ENCODE measurements around the gene GPR150. TPM values are rescaled to one million over a fixed set of nuclear protein-coding genes. Genes with fewer than 3 reads are reported as not detected.

The GPR150 gene
- total and polyA plus RNA-seq, 4 donors = 0.08 to 0.34 (median 0.27) TPM

DNA sequence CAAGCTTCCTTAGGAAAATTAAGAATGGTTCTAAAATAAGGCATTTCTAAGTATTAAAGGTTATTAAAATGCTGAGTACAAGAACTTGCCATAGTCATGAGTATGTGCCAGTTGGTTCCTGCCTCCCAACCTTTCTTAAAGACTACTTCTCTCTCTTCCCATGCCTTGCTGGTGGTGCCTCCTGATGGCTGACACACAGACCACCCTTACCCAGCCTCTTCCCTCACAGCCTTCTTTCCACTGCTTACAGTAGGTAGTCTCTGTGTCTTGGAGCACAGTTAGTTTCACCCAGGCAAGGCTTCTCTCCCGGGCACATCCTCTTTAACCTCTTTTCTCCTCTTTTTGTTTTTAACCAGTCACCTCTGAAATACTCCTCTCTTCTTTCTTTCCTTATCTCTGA lies 20.6 kb upstream of the GPR150 start:
- TF ChIP-seq, protein P1, sequence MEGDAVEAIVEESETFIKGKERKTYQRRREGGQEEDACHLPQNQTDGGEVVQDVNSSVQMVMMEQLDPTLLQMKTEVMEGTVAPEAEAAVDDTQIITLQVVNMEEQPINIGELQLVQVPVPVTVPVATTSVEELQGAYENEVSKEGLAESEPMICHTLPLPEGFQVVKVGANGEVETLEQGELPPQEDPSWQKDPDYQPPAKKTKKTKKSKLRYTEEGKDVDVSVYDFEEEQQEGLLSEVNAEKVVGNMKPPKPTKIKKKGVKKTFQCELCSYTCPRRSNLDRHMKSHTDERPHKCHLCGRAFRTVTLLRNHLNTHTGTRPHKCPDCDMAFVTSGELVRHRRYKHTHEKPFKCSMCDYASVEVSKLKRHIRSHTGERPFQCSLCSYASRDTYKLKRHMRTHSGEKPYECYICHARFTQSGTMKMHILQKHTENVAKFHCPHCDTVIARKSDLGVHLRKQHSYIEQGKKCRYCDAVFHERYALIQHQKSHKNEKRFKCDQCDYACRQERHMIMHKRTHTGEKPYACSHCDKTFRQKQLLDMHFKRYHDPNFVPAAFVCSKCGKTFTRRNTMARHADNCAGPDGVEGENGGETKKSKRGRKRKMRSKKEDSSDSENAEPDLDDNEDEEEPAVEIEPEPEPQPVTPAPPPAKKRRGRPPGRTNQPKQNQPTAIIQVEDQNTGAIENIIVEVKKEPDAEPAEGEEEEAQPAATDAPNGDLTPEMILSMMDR (IDR thresholded peaks at IDR 0.05; ENCODE audit: control extremely low read depth, extremely low read depth) = no peak
- H3K9ac ChIP-seq (ENCODE audit: insufficient read depth in 1 of 2, low read length in 2 of 2) = no peak overlapping the region
- 90 to 96% methylated on average over 1 of the region's 1 CpG for WGBS, 2 donors
- H3K36me3 ChIP-seq (ENCODE audit: control insufficient read depth in 4 of 4, insufficient read depth in 4 of 4, low read length in 4 of 4) = peaks cover 0 to 9% (median 4%) of the 10 kb centered on the region in 4 donors
- ATAC-seq (ENCODE audit: insufficient read depth, low FRiP score) (no peak), DNase-seq (no peak)
- no peak overlapping the region for H3K4me3 ChIP-seq
- H3K27me3 ChIP-seq (ENCODE audit: control insufficient read depth in 3 of 3, insufficient read depth in 3 of 3, low read length in 2 of 3) = no peaks in the 10 kb centered on the region
- H3K9me3 ChIP-seq (ENCODE audit: control insufficient read depth in 4 of 4, insufficient read depth in 3 of 4, low read length in 3 of 4) = no peaks in the 10 kb centered on the region
- H3K27ac ChIP-seq (ENCODE audit: low read depth in 1 of 2, low read length in 1 of 2) = no peak overlapping the region
- peaks cover 0 to 2% (median 0%) of the 10 kb centered on the region in 5 donors for H3K4me1 ChIP-seq (ENCODE audit: control insufficient read depth in 5 of 5, insufficient read depth in 5 of 5, low read length in 5 of 5)

DNA sequence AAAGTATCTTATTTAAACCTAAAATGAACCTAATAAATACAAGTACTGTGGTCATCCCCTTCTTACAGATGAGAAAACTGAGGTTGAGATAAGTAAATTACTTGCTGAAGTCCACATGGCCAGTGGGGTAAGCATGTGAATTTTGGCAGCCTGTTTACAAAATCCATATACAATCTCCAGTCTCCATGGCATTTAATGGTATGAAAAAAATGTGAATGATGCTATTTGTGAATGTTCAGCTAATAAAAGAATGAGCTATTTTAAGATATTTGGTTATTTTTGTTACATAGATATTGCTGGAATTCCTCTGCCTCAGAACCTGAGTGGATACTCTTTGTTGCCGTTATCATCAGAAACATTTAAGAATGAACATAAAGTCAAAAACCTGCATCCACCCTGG lies 19.3 kb upstream of the GPR150 start:
- WGBS, 2 donors = 90 to 97% methylated on average over 1 of the region's 1 CpG

DNA sequence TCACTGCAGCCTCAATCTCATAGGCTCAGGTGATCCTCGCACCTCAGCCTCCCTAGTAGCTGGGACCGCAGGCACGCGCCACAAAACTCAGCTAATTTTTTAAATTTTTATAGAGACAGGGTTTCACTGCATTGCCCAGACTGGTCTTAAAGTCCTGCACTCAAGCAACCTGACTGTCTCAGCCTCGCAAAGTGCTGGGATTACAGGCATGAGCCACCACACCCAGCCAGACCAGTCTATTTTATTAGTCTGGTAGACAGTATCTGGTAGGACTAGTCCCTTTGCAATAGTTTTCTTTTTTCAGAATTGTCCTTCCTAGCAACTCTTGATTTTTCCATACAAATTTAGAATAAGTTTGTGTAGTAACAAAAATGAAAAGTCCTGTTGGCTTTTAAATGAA lies 14.1 kb upstream of the GPR150 start:
- Histone ChIP-seq H3K36me3 (ENCODE audit: control insufficient read depth in 4 of 4, insufficient read depth in 4 of 4, low read length in 4 of 4) (peaks cover 0 to 7% (median 4%) of the 10 kb centered on the region in 4 donors), H3K9me3 (ENCODE audit: control insufficient read depth in 4 of 4, insufficient read depth in 3 of 4, low read length in 3 of 4) (no peaks in the 10 kb centered on the region), H3K27me3 (ENCODE audit: control insufficient read depth in 3 of 3, insufficient read depth in 3 of 3, low read length in 2 of 3) (no peaks in the 10 kb centered on the region), H3K27ac (ENCODE audit: low read depth in 1 of 2, low read length in 1 of 2) (no peak overlapping the region), H3K9ac (ENCODE audit: insufficient read depth in 1 of 2, low read length in 2 of 2) (no peak overlapping the region), H3K4me1 (ENCODE audit: control insufficient read depth in 5 of 5, insufficient read depth in 5 of 5, low read length in 5 of 5) (peaks cover 0 to 2% (median 0%) of the 10 kb centered on the region in 5 donors), H3K4me3 (no peak overlapping the region)
- WGBS, 2 donors = 98% methylated on average over 5 of the region's 5 CpGs
- no peak for ATAC-seq (ENCODE audit: insufficient read depth, low FRiP score)
- TF ChIP-seq, protein P1 (IDR thresholded peaks at IDR 0.05; ENCODE audit: control extremely low read depth, extremely low read depth) = no peak
- DNase-seq = no peak

More for the DNA sequence above, 19.3 kb upstream of the GPR150 start:
- H3K36me3 ChIP-seq (ENCODE audit: control insufficient read depth in 4 of 4, insufficient read depth in 4 of 4, low read length in 4 of 4) = peaks cover 0 to 9% (median 4%) of the 10 kb centered on the region in 4 donors
- TF ChIP-seq, protein P1 (IDR thresholded peaks at IDR 0.05; ENCODE audit: control extremely low read depth, extremely low read depth) = no peak
- no peak overlapping the region for H3K4me3 ChIP-seq
- no peak overlapping the region for H3K9ac ChIP-seq (ENCODE audit: insufficient read depth in 1 of 2, low read length in 2 of 2)
- no peaks in the 10 kb centered on the region for H3K27me3 ChIP-seq (ENCODE audit: control insufficient read depth in 3 of 3, insufficient read depth in 3 of 3, low read length in 2 of 3)
- H3K4me1 ChIP-seq (ENCODE audit: control insufficient read depth in 5 of 5, insufficient read depth in 5 of 5, low read length in 5 of 5) = peaks cover 0 to 2% (median 0%) of the 10 kb centered on the region in 5 donors
- no peak for DNase-seq
- H3K9me3 ChIP-seq (ENCODE audit: control insufficient read depth in 4 of 4, insufficient read depth in 3 of 4, low read length in 3 of 4) = no peaks in the 10 kb centered on the region
- no peak for ATAC-seq (ENCODE audit: insufficient read depth, low FRiP score)
- H3K27ac ChIP-seq (ENCODE audit: low read depth in 1 of 2, low read length in 1 of 2) = no peak overlapping the region

DNA sequence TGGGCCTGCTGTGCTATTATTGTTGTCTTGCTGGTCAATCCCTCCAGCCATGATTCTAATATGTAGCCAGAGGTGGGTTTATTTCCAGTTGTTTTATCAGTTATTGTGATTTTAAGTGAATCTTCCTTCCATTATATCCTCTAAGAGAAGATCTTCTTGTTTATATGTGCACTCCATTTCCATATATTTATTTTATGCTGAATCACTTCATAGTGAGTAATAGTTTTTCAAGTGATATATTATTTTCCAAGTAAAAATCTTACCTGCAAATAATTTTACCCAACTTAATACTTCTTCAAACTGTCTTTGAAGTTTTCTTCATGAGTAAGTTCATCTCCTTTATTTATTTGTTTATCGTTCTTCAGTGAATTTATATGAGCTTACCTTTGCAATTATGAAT lies 13.5 kb upstream of the GPR150 start:
- H3K4me3 ChIP-seq = no peak overlapping the region
- 94 to 97% methylated on average over 1 of the region's 1 CpG for WGBS, 2 donors

More for the DNA sequence above, 13.5 kb upstream of the GPR150 start:
- Histone ChIP-seq H3K4me1 (ENCODE audit: control insufficient read depth in 5 of 5, insufficient read depth in 5 of 5, low read length in 5 of 5) (no peaks in the 10 kb centered on the region), H3K36me3 (ENCODE audit: control insufficient read depth in 4 of 4, insufficient read depth in 4 of 4, low read length in 4 of 4) (peaks cover 0 to 2% (median 1%) of the 10 kb centered on the region in 4 donors), H3K9me3 (ENCODE audit: control insufficient read depth in 4 of 4, insufficient read depth in 3 of 4, low read length in 3 of 4) (no peaks in the 10 kb centered on the region), H3K27ac (ENCODE audit: low read depth in 1 of 2, low read length in 1 of 2) (no peak overlapping the region), H3K27me3 (ENCODE audit: control insufficient read depth in 3 of 3, insufficient read depth in 3 of 3, low read length in 2 of 3) (no peaks in the 10 kb centered on the region), H3K9ac (ENCODE audit: insufficient read depth in 1 of 2, low read length in 2 of 2) (no peak overlapping the region)
- TF ChIP-seq, protein P1 (IDR thresholded peaks at IDR 0.05; ENCODE audit: control extremely low read depth, extremely low read depth) = no peak
- no peak for ATAC-seq (ENCODE audit: insufficient read depth, low FRiP score)
- DNase-seq = no peak
